K562 (cell line): ENCODE measurements around the gene CHERP. TPM values are rescaled to one million over a fixed set of nuclear protein-coding genes. Genes with fewer than 3 reads are reported as not detected.

Experiments used
- ATAC-seq: fragments of 200-7000 bp; cut with Tn5 transposase; 3 replicates; pipeline ENCODE4 v1.9.1; 2020; ENCODE audit warnings: moderate library complexity
- BruUV-seq: library from RNA; stranded (reverse); fragments of 400-500 nt; replicated peaks from 2 replicates; lab custom pipeline; 2021; lab: Mats Ljungman, UMichigan
- CTCF ChIA-PET: fragments of 300-600 bp; formaldehyde crosslinking; extraction: SDS; loops from one replicate; lab custom pipeline; 2021; ENCODE audit warnings: low intra/inter-chr PET ratio; lab: Yijun Ruan, JAX
- POLR2A ChIA-PET: fragments of 300-600, 350-650 bp; sonication (Branson Sonifier 250); formaldehyde crosslinking; extraction: SDS; loops from one replicate; lab custom pipeline; 2021; ENCODE audit warnings: antibody characterized with exemption, inconsistent platforms; lab: Yijun Ruan, JAX
- DNase-seq, 4 experiments: peaks; one replicate each; pipeline versions ENCODE4 v3.0.0 to v3.0.0-alpha.2; 2011 to 2018; ENCODE audit warnings: low spot score in 3 of 4, mixed read lengths in 3 of 4; ENCODE audit errors: extremely low read depth in 1 of 4
- FAIRE-seq: peaks from 2 replicates; lab custom pipeline; 2011; peaks lifted over from hg19 to GRCh38; lab: Jason Lieb, UNC
- H2AFZ ChIP-seq: 2 replicates; pipeline ENCODE4 v1.6.0; 2011; ENCODE audit warnings: low read depth, low read length, control low read depth, inconsistent platforms
- H3K27ac ChIP-seq: fragments of 200-600 bp; 3 replicates; pipeline ENCODE4 v1.8.0; 2011; ENCODE audit warnings: low read depth, mild to moderate bottlenecking, control low read depth, inconsistent platforms, low read length, moderate library complexity, mixed read lengths; ENCODE audit errors: extremely low read depth
- H3K27me3 ChIP-seq, 2 experiments: fragments of 300-600 bp in 1 of 2; 2 replicates in 1 of 2; 3 replicates in 1 of 2; pipeline versions ENCODE4 v1.6.0 to v1.8.0; 2011; ENCODE audit warnings: inconsistent platforms in 2 of 2, low read length in 2 of 2, mild to moderate bottlenecking in 1 of 2, mixed read lengths in 1 of 2, moderate library complexity in 1 of 2; ENCODE audit not compliant: control insufficient read depth in 2 of 2, insufficient read depth in 2 of 2
- H3K36me3 ChIP-seq: fragments of 300-600 bp; 3 replicates; pipeline ENCODE4 v1.8.0; 2011; ENCODE audit warnings: mild to moderate bottlenecking, low read length, inconsistent platforms; ENCODE audit not compliant: control insufficient read depth, insufficient read depth
- H3K4me1 ChIP-seq, 2 experiments: fragments of 200-600 bp in 1 of 2; replicated peaks in 1 of 2; 2 replicates in 1 of 2; 3 replicates in 1 of 2; pipeline versions ENCODE4 v1.5.1 to v1.8.0; 2011; ENCODE audit warnings: inconsistent platforms in 2 of 2, low read length in 2 of 2, mild to moderate bottlenecking in 1 of 2, mixed read lengths in 1 of 2, moderate library complexity in 1 of 2; ENCODE audit not compliant: control insufficient read depth in 2 of 2, insufficient read depth in 2 of 2
- H3K4me2 ChIP-seq: 2 replicates; pipeline ENCODE4 v1.6.1; 2011; ENCODE audit warnings: low read length, control low read depth, inconsistent platforms, mixed read lengths; ENCODE audit not compliant: insufficient read depth
- H3K4me3 ChIP-seq: fragments of 200-600 bp; sonication (generic), shearing (Covaris generic); 2 replicates; pipeline ENCODE4 v1.5.1; 2016; ENCODE audit warnings: control low read depth, inconsistent platforms
- H3K79me2 ChIP-seq: fragments of 200-600 bp; 3 replicates; pipeline ENCODE4 v1.8.0; 2011; ENCODE audit warnings: low read length, inconsistent platforms; ENCODE audit not compliant: control insufficient read depth, insufficient read depth
- H3K9ac ChIP-seq, 2 experiments: 2 replicates each; pipeline versions ENCODE4 v1.6.0 to v1.6.1; 2011; ENCODE audit warnings: low read depth in 2 of 2, low read length in 2 of 2, control low read depth in 1 of 2, inconsistent platforms in 1 of 2, mild to moderate bottlenecking in 1 of 2, mixed read lengths in 1 of 2; ENCODE audit not compliant: insufficient read depth in 1 of 2
- H3K9me1 ChIP-seq: one replicate; pipeline ENCODE4 v1.6.0; 2011; ENCODE audit warnings: inconsistent platforms, mild to moderate bottlenecking, low read length, moderate library complexity; ENCODE audit not compliant: control insufficient read depth, insufficient read depth
- H3K9me3 ChIP-seq: replicated peaks from 2 replicates; pipeline ENCODE4 v1.5.1; 2011; ENCODE audit warnings: low read depth, low read length, inconsistent platforms; ENCODE audit not compliant: control insufficient read depth, insufficient read depth
- H4K20me1 ChIP-seq: replicated peaks from 2 replicates; pipeline ENCODE4 v1.6.1; 2011; ENCODE audit warnings: low read length, inconsistent platforms, mixed read lengths; ENCODE audit not compliant: control insufficient read depth, insufficient read depth
- L3MBTL2 ChIP-seq: fragments of 450-650 bp; IDR thresholded peaks from 2 replicates; pipeline ENCODE4 v1.6.1; 2016; ENCODE audit warnings: mild to moderate bottlenecking, moderate library complexity
- POLR2G ChIP-seq: fragments of 200-400 bp; formaldehyde crosslinking; IDR thresholded peaks from 2 replicates; pipeline ENCODE4 v1.6.1; 2017; ENCODE audit warnings: low read depth, mild to moderate bottlenecking, antibody characterized with exemption, low read length, moderate library complexity
- RBFOX2 ChIP-seq: fragments of 200-400 bp; formaldehyde crosslinking; IDR thresholded peaks from 2 replicates; pipeline ENCODE4 v1.6.1; 2017; ENCODE audit warnings: low read depth, mild to moderate bottlenecking, low read length, moderate library complexity
- WGBS: fragments of 100-300 bp; shearing (Covaris generic); methylation state at CpG from one replicate; pipeline ENCODE4 v1.1.6; 2016; ENCODE audit warnings: low coverage, mixed read lengths; ENCODE audit not compliant: insufficient coverage; ENCODE audit errors: missing lambda C conversion rate; 5-methylcytosine and 5-hydroxymethylcytosine counted together
- in situ Hi-C: fragments of 300-500 bp; cut with MboI; formaldehyde crosslinking; loops from 4 replicates; pipeline ENCODE4 v1.15.0; 2018; ENCODE audit warnings: inconsistent platforms, mixed read lengths
- intact Hi-C: fragments of 100-400 bp; cut with micrococcal nuclease; formaldehyde crosslinking; loops from 2 replicates; pipeline ENCODE4 v1.14.2; 2022
- polyA plus RNA-seq, 8 experiments: library from polyadenylated mRNA; depleted of rRNA in 4 of 8; stranded (reverse) in 5 of 8; unstranded in 3 of 8; fragments of >200 nt; fragmentation: Nextera tagmentation in 2 of 8; fragmentation: Illumina TruSeq in 1 of 8; extraction: Ambion mirVana in 2 of 8; extraction: Trizol in 1 of 8; gene quantifications; 2 replicates each; pipeline versions ENCODE4 v1.2.1 to v1.2.3, GENCODE V29; 2011 to 2014; ENCODE audit warnings: inconsistent platforms in 1 of 8, missing spikeins in 1 of 8
- total RNA-seq, 7 experiments: library from RNA; depleted of rRNA in 6 of 7; stranded (reverse); fragments of >200 nt in 6 of 7; fragmentation: Illumina TruSeq in 2 of 7; extraction: Trizol in 2 of 7; gene quantifications; 2 replicates each; pipeline versions ENCODE4 v1.2.1 to v1.2.3, GENCODE V29; 2011 to 2021; ENCODE audit warnings: low replicate concordance in 1 of 7

Gene CHERP
- total and polyA plus RNA-seq, 9 of the 15 experiments (the other 6 are each of a cell fraction or from before 2014, with no cell fraction given) = 0.60 to 85.1 (median 7.8) TPM

DNA sequence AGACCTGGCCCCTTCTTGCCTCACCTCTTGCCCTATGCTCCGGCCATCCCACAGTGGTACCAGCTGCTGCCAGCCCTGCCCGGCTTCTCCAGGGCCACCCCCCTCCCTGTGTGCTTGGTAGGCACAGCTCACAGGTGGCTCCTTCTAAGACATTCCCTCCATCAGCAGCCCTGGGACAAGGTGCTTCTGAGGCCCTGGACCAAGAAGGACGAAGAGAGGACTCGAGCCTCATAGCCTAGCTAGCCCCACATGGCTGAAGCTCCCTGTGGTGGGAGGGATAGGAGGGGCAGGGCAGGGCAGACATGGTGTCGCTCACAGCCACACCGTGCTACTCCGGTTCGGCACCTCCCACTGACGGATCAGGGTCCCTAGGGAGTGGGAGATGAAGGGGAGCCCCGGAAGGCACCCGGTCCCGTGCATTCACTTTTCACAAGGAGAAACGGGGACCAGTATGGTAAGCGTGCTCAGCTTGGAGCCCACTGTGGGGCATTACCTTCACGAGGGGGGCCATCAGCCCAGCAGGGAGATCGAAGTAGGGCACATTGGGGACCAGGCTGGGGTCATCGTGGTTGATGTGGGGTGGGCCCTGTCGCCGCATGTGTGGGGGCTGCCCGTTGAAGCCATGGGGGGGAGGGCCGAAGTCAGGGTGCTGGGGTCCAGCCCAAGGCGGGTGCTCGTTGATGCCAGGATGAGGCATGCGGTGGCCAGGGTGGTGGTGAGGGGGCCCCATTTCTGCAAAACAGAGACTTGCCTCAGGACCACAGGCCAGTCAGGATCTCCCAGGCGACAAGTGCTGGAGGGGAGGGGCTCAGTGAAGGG lies 19.5 kb downstream of the CHERP start:
- Histone ChIP-seq H2AFZ (no peak overlapping the region), H3K79me2 (no peaks in the 10 kb centered on the region), H3K4me3 (no peak overlapping the region), H3K27ac (no peak overlapping the region), H3K27me3 (no peaks in the 10 kb centered on the region), H3K9ac (no peak overlapping the region), H4K20me1 (peaks cover 12% of the 10 kb centered on the region; the same call in 1 of the 2 replicates), H3K36me3 (peaks cover 94% of the 10 kb centered on the region), H3K9me3 (no peaks in the 10 kb centered on the region), H3K4me1 (peaks cover 0 to 12% of the 10 kb centered on the region in 2 experiments; a peak in 2 of 5 replicates), H3K4me2 (no peak overlapping the region), H3K9me1 (no peaks in the 10 kb centered on the region)
- BruUV-seq = no TSS peak
- WGBS = 98% methylated on average over 15 of the region's 25 CpGs
- no peak for FAIRE-seq
- TF ChIP-seq L3MBTL2 = no peak
- TF ChIP-seq POLR2G = peak; percentile 63
- TF ChIP-seq RBFOX2 = peak; percentile 45
- in situ Hi-C loops = no loop called here
- CTCF ChIA-PET = no interaction called here
- DNase-seq = peak in 2 of 4 experiments; percentile 13 to 17
- no peak for ATAC-seq
- POLR2A ChIA-PET = interaction anchor here (0.7 to 2.4 kb wide), 3 partner anchors 8 to 12 kb away, joined by 4 to 9 read pairs (median 4); no protein-coding TSS in a partner anchor
- intact Hi-C loops = no loop called here
